Pancreas (tissue), 10 donors: ENCODE results near the gene AKNAD1. TPM values are rescaled to one million over a fixed set of nuclear protein-coding genes. Genes with fewer than 3 reads are reported as not detected.

Experiments used
- ATAC-seq, 4 donors: fragments of 200-7000 bp; cut with Tn5 transposase; one replicate each; pipeline versions ENCODE4 v1.8.0 to v1.9.1; 2020; ENCODE audit warnings: mild to moderate bottlenecking in 4 of 4, moderate library complexity in 4 of 4
- DNase-seq, 6 donors: peaks; one replicate each; pipeline ENCODE4 v3.0.0-alpha.2; 2020
- FAIRE-seq: peaks from 2 replicates; lab custom pipeline; 2012; peaks lifted over from hg19 to GRCh38; lab: Jason Lieb, UNC
- H3K27ac ChIP-seq, 4 donors: fragments of 200-600 bp; sonication (generic); 1 replicate in 3 of 4; 2 replicates in 1 of 4; pipeline versions ENCODE4 v1.5.0 to v1.8.0; 2020
- H3K27me3 ChIP-seq, 4 donors: fragments of 200-600 bp; one replicate each; pipeline ENCODE4 v1.8.0; 2021
- H3K36me3 ChIP-seq, 3 donors: fragments of 200-600 bp; sonication (generic) in 1 of 3; one replicate each; pipeline versions ENCODE4 v1.5.0 to v1.8.0; 2020 to 2021
- H3K4me1 ChIP-seq, 3 donors: fragments of 200-600 bp; one replicate each; pipeline ENCODE4 v1.8.0; 2021
- H3K4me3 ChIP-seq, 4 donors: fragments of 200-600 bp; sonication (generic) in 2 of 4; one replicate each; pipeline versions ENCODE4 v1.5.0 to v1.8.0; 2020 to 2021
- H3K9me3 ChIP-seq, 4 donors: fragments of 200-600 bp; one replicate each; pipeline ENCODE4 v1.8.0; 2021
- WGBS, 2 donors: extraction: QIAGEN DNeasy Blood & Tissue Kit; methylation state at CpG; one replicate each; pipeline ENCODE4 v1.1.7; 2013; 5-methylcytosine and 5-hydroxymethylcytosine counted together
- intact Hi-C, 3 donors: fragments of 100-400 bp; cut with DNase I; formaldehyde crosslinking; loops; one replicate each; pipeline versions ENCODE4 v1.11.1 to v1.14.2; 2022
- polyA plus RNA-seq, 2 donors: library from polyadenylated mRNA; stranded (reverse); fragments of 200-250 nt; gene quantifications; one replicate each; pipeline ENCODE4 v1.2.3, GENCODE V29; 2013
- total RNA-seq, 6 donors: library from RNA; stranded (reverse); fragmentation: NEBNext Ultra II Directional in 4 of 6; extraction: Animal tissue kit (Norgen Biotek cat#: 25700) in 4 of 6; gene quantifications; one replicate each; pipeline versions ENCODE4 v1.2.1 to v1.2.4, GENCODE V29; 2021 to 2023
- TF ChIP-seq, protein P1 (sequence below), 4 donors: fragments of 200-600 bp; sonication (generic) in 3 of 4; IDR thresholded peaks; one replicate each; pipeline versions ENCODE4 v1.5.0 to v1.8.0; 2021; ENCODE audit warnings: antibody characterized with exemption in 4 of 4
- donor health status: healthy with polysubstance abuse.
- donor health status: DM: no; HTN: no; CAD: no; lungs with moderate emphysema.
- donor health status: DM: no; HTN: no; CAD: no.
- donor health status: control.
- donor health status: control.
- donor health status: Bipolar disorder and iron deficiency.
- donor health status: DM: yes; HTN: yes; CAD: no.
- donor health status: DM: no; HTN: no; CAD: no.
- donor health status: DM: no; HTN: no; CAD: no.
- donor health status: DM: yes; HTN: yes; CAD: no.

AKNAD1 gene
- total and polyA plus RNA-seq, 8 donors = 0.23 TPM; not detected in 7

DNA sequence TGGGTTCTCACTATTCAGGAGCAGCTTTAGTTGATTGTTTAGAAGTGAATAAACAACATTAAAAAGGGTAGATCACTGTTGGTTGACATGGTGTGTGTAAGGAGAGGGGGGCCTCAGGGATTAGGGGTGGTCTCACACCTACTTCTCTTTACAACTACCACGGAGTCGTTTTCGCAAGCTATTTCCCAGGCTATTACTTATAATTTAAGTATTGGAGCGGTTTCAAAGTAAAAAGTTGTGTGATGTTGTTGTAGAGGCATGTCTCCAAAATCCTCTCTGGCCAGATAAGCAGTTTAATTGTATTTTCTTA is 21.2 kb upstream of the AKNAD1 start:
- intact Hi-C loops = no loop called here
- WGBS, 2 donors = 64 to 73% methylated on average over 4 of the region's 4 CpGs
- H3K4me3 ChIP-seq = no peak overlapping the region
- no peaks in the 10 kb centered on the region for H3K9me3 ChIP-seq
- H3K27ac ChIP-seq = no peak overlapping the region
- TF ChIP-seq, protein P1, sequence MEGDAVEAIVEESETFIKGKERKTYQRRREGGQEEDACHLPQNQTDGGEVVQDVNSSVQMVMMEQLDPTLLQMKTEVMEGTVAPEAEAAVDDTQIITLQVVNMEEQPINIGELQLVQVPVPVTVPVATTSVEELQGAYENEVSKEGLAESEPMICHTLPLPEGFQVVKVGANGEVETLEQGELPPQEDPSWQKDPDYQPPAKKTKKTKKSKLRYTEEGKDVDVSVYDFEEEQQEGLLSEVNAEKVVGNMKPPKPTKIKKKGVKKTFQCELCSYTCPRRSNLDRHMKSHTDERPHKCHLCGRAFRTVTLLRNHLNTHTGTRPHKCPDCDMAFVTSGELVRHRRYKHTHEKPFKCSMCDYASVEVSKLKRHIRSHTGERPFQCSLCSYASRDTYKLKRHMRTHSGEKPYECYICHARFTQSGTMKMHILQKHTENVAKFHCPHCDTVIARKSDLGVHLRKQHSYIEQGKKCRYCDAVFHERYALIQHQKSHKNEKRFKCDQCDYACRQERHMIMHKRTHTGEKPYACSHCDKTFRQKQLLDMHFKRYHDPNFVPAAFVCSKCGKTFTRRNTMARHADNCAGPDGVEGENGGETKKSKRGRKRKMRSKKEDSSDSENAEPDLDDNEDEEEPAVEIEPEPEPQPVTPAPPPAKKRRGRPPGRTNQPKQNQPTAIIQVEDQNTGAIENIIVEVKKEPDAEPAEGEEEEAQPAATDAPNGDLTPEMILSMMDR (IDR thresholded peaks at IDR 0.05) = no peak
- ATAC-seq (no peak), DNase-seq (no peak), FAIRE-seq (no peak)
- H3K27me3 ChIP-seq = no peaks in the 10 kb centered on the region
- H3K36me3 ChIP-seq = no peaks in the 10 kb centered on the region
- H3K4me1 ChIP-seq = peaks cover 0 to 4% (median 0%) of the 10 kb centered on the region in 3 donors

- Histone ChIP-seq H3K36me3 (no peaks in the 10 kb centered on the region), H3K4me1 (peaks cover 0 to 4% (median 0%) of the 10 kb centered on the region in 3 donors), H3K27me3 (no peaks in the 10 kb centered on the region), H3K9me3 (no peaks in the 10 kb centered on the region), H3K4me3 (peak overlapping the region; percentile 29 to 92 (median 80)), H3K27ac (no peak overlapping the region)
- ATAC-seq (peak; percentile 18 to 29 (median 22)), DNase-seq (no peak), FAIRE-seq (no peak)
- TF ChIP-seq, protein P1 (IDR thresholded peaks at IDR 0.05) = no peak
- intact Hi-C loops = no loop called here
- WGBS, 2 donors = 5% methylated on average over 30 of the region's 30 CpGs
Observed at GRCh38 chr1:108877348-108878159, 20.7 kb upstream of the AKNAD1 start.

- intact Hi-C loops = no loop called here
- FAIRE-seq = no peak
- no peak for ATAC-seq
- Histone ChIP-seq H3K4me3 (no peak overlapping the region), H3K27ac (no peak overlapping the region), H3K27me3 (peaks cover 0 to 2% (median 0%) of the 10 kb centered on the region in 4 donors), H3K4me1 (peaks cover 0 to 2% (median 0%) of the 10 kb centered on the region in 3 donors), H3K9me3 (no peaks in the 10 kb centered on the region), H3K36me3 (no peaks in the 10 kb centered on the region)
- TF ChIP-seq, protein P1 (IDR thresholded peaks at IDR 0.05) = no peak
- 61 to 80% methylated on average over 5 of the region's 5 CpGs for WGBS, 2 donors
- no peak for DNase-seq
Observed at GRCh38 chr1:108871050-108871724, 14.3 kb upstream of the AKNAD1 start.

DNA sequence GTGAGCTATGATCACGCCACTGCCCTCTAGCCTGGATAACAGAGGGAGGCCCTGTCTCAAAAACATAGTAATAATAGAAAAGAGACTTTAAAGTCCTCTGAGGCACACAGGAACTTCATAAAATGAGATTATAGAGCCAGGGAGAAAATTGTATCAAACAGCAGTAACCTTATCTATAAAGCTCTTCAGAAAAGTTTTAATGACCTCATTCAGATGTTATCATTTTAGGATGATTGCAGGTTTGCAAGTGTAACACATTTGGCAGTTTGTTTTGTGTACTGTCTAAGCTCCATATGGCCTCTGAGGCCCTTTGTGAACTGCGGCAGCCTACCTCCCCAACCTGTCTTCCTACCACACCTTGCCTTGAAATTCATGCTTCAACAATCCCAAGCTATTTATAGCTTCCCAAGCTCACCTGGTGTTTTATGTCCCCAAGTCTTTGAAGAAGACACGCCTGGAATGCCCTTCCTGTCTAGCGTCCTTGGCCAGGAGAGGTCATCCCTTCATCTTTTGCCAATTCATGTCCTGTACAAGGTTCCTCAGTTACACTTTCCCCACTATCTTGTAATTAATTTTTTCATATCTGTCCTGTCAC is 8.5 kb upstream of the AKNAD1 start:
- H3K4me3 ChIP-seq = no peak overlapping the region
- FAIRE-seq (no peak), DNase-seq (no peak), ATAC-seq (no peak)
- WGBS, 2 donors = 68 to 70% methylated on average over 4 of the region's 4 CpGs
- peaks cover 0 to 2% (median 0%) of the 10 kb centered on the region in 4 donors for H3K27me3 ChIP-seq
- TF ChIP-seq, protein P1 (IDR thresholded peaks at IDR 0.05) = no peak
- H3K36me3 ChIP-seq = no peaks in the 10 kb centered on the region
- no peaks in the 10 kb centered on the region for H3K4me1 ChIP-seq
- H3K9me3 ChIP-seq = no peaks in the 10 kb centered on the region
- intact Hi-C loops = no loop called here
- H3K27ac ChIP-seq = no peak overlapping the region
